Mammary epithelial cell (primary cell): ENCODE results near the gene DDAH1.

ENCODE experiments used
- EZH2 ChIP-seq: IDR thresholded peaks from 2 replicates; pipeline ENCODE4 v1.6.1; 2012; ENCODE audit warnings: low read length, inconsistent platforms, borderline replicate concordance
- TF ChIP-seq, protein P1 (sequence below), 2 donors: IDR thresholded peaks in 1 of 2; conservative IDR thresholded peaks in 1 of 2; 2 replicates each; pipeline ENCODE4 v1.5.1; 2011 to 2012; ENCODE audit warnings: inconsistent platforms in 2 of 2, low read length in 2 of 2, mild to moderate bottlenecking in 2 of 2, control low read depth in 1 of 2, low read depth in 1 of 2; ENCODE audit not compliant: insufficient read depth in 1 of 2; ENCODE audit errors: extremely low read depth in 1 of 2

DNA sequence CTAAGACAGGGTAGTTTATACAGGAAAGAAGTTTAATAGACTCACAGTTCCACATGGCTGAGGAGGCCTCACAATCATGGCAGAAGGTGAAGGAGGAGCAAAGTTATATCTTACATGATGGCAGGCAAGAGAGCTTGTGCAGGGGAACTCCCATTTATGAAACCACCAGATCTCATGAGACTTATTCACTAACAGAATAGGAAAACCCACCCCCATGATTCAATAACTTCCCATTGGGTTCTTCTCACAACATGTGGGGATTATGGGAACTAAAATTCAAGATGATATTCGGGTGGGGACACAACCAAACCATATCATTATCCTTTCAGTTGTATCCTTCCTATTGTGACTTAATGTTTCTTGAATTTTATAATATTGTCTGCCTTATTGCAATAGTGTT is 13.4 kb upstream of the DDAH1 start:
- TF ChIP-seq, protein P1, sequence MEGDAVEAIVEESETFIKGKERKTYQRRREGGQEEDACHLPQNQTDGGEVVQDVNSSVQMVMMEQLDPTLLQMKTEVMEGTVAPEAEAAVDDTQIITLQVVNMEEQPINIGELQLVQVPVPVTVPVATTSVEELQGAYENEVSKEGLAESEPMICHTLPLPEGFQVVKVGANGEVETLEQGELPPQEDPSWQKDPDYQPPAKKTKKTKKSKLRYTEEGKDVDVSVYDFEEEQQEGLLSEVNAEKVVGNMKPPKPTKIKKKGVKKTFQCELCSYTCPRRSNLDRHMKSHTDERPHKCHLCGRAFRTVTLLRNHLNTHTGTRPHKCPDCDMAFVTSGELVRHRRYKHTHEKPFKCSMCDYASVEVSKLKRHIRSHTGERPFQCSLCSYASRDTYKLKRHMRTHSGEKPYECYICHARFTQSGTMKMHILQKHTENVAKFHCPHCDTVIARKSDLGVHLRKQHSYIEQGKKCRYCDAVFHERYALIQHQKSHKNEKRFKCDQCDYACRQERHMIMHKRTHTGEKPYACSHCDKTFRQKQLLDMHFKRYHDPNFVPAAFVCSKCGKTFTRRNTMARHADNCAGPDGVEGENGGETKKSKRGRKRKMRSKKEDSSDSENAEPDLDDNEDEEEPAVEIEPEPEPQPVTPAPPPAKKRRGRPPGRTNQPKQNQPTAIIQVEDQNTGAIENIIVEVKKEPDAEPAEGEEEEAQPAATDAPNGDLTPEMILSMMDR (conservative IDR thresholded peaks at IDR 0.05 in 1 of 2, IDR thresholded peaks at IDR 0.05 in 1 of 2; ENCODE audit: extremely low read depth in 1 of 2, insufficient read depth in 1 of 2, low read depth in 1 of 2, low read length in 2 of 2): no peak
- no peak for TF ChIP-seq EZH2
